H1 (cell line): ENCODE measurements around the gene GDF2. TPM values are rescaled to one million over a fixed set of nuclear protein-coding genes. Genes with fewer than 3 reads are reported as not detected.

Source experiments
- CTCF ChIA-PET: fragments of 300-600 bp; sonication (Branson Sonifier 250); formaldehyde crosslinking; loops from one replicate; lab custom pipeline; 2021; ENCODE audit not compliant: partially characterized antibody; lab: Charles Lee
- POLR2A ChIA-PET: fragments of 300-600 bp; sonication (Branson Sonifier 250); formaldehyde crosslinking; loops from one replicate; lab custom pipeline; 2021; ENCODE audit warnings: inconsistent platforms; ENCODE audit not compliant: partially characterized antibody; lab: Charles Lee
- DNase-seq, 2 experiments: peaks; one replicate each; pipeline versions ENCODE4 v3.0.0 to v3.0.0-alpha.2; 2010 to 2022; ENCODE audit warnings: low spot score in 2 of 2, low read depth in 1 of 2, mixed read lengths in 1 of 2
- FAIRE-seq: peaks from 2 replicates; lab custom pipeline; 2011; peaks lifted over from hg19 to GRCh38; lab: Jason Lieb, UNC
- H2AFZ ChIP-seq: 2 replicates; pipeline ENCODE4 v1.8.1; 2012; ENCODE audit warnings: low read length, inconsistent platforms
- H2AK5ac ChIP-seq: 2 replicates; pipeline ENCODE4 v1.6.1; 2013; ENCODE audit warnings: low read depth, low read length
- H2BK120ac ChIP-seq: replicated peaks from 2 replicates; pipeline ENCODE3; 2013; ENCODE audit warnings: low read depth, low read length, inconsistent platforms
- H2BK12ac ChIP-seq: 2 replicates; pipeline ENCODE4 v1.6.1; 2013; ENCODE audit warnings: low read depth, low read length
- H2BK15ac ChIP-seq: 2 replicates; pipeline ENCODE4 v1.6.1; 2013; ENCODE audit warnings: low read length
- H2BK20ac ChIP-seq: 2 replicates; pipeline ENCODE4 v1.6.1; 2013; ENCODE audit warnings: low read length
- H2BK5ac ChIP-seq: 2 replicates; pipeline ENCODE4 v1.6.1; 2013; ENCODE audit warnings: low read depth, low read length
- H3K14ac ChIP-seq: 2 replicates; pipeline ENCODE4 v1.6.1; 2013; ENCODE audit warnings: inconsistent platforms; ENCODE audit not compliant: insufficient read length
- H3K18ac ChIP-seq: 2 replicates; pipeline ENCODE4 v1.6.1; 2013; ENCODE audit warnings: low read length; ENCODE audit errors: extremely low read depth
- H3K23ac ChIP-seq: 2 replicates; pipeline ENCODE4 v1.6.1; 2013; ENCODE audit warnings: inconsistent platforms; ENCODE audit not compliant: insufficient read length
- H3K23me2 ChIP-seq: 2 replicates; pipeline ENCODE4 v1.6.1; 2013; ENCODE audit warnings: low read depth, low read length
- H3K27ac ChIP-seq: 2 replicates; pipeline ENCODE4 v1.6.1; 2011; ENCODE audit warnings: low read depth, low read length, inconsistent platforms
- H3K27me3 ChIP-seq, 4 experiments: replicated peaks in 1 of 4; 1 replicate in 1 of 4; 2 replicates in 3 of 4; pipeline versions ENCODE4 v1.6.1 to v1.8.1; 2011 to 2013; ENCODE audit warnings: low read length in 3 of 4, mild to moderate bottlenecking in 3 of 4, inconsistent platforms in 2 of 4, mixed read lengths in 2 of 4, moderate library complexity in 1 of 4; ENCODE audit not compliant: control insufficient read depth in 3 of 4, insufficient read depth in 3 of 4; ENCODE audit errors: extremely low read depth in 1 of 4
- H3K36me3 ChIP-seq, 4 experiments: 2 replicates each; pipeline versions ENCODE4 v1.6.1 to v1.8.1; 2011 to 2013; ENCODE audit warnings: mild to moderate bottlenecking in 4 of 4, low read length in 3 of 4, moderate library complexity in 2 of 4, control low read depth in 1 of 4, inconsistent platforms in 1 of 4; ENCODE audit not compliant: insufficient read depth in 4 of 4, control insufficient read depth in 2 of 4
- H3K4ac ChIP-seq: replicated peaks from 2 replicates; pipeline ENCODE3; 2013; ENCODE audit warnings: low read length, low read depth, mixed read lengths, inconsistent platforms; ENCODE audit not compliant: insufficient read length
- H3K4me1 ChIP-seq, 4 experiments: replicated peaks in 1 of 4; 1 replicate in 1 of 4; 2 replicates in 3 of 4; pipeline versions ENCODE4 v1.6.1 to v1.8.1; 2011 to 2013; ENCODE audit warnings: low read length in 3 of 4, inconsistent platforms in 2 of 4, mixed read lengths in 1 of 4; ENCODE audit not compliant: insufficient read depth in 4 of 4, control insufficient read depth in 3 of 4
- H3K4me2 ChIP-seq, 2 experiments: 2 replicates each; pipeline versions ENCODE4 v1.6.1 to v1.8.1; 2011 to 2013; ENCODE audit warnings: low read depth in 2 of 2, low read length in 2 of 2, control low read depth in 1 of 2, inconsistent platforms in 1 of 2, mild to moderate bottlenecking in 1 of 2; ENCODE audit not compliant: insufficient read depth in 1 of 2
- H3K4me3 ChIP-seq, 4 experiments: fragments of 200-600, 300-600 bp in 1 of 4; sonication (generic), shearing (Covaris generic), sonication (Bioruptor Twin) in 1 of 4; 2 replicates each; pipeline versions ENCODE4 v1.5.1 to v1.8.1; 2011 to 2016; ENCODE audit warnings: low read length in 4 of 4, low read depth in 3 of 4, control low read depth in 2 of 4, inconsistent platforms in 2 of 4, mild to moderate bottlenecking in 2 of 4, mixed read lengths in 1 of 4, moderate library complexity in 1 of 4; ENCODE audit not compliant: insufficient read depth in 2 of 4; ENCODE audit errors: extremely low read depth in 1 of 4
- H3K56ac ChIP-seq: replicated peaks from 2 replicates; pipeline ENCODE3; 2013; ENCODE audit warnings: low read depth, mild to moderate bottlenecking, mixed read lengths, low read length, inconsistent platforms; ENCODE audit not compliant: insufficient read length
- H3K79me1 ChIP-seq: 2 replicates; pipeline ENCODE4 v1.6.1; 2013; ENCODE audit warnings: low read depth, low read length, control low read depth
- H3K79me2 ChIP-seq, 2 experiments: 2 replicates each; pipeline versions ENCODE4 v1.6.1 to v1.8.1; 2012 to 2013; ENCODE audit warnings: low read length in 2 of 2, mild to moderate bottlenecking in 2 of 2, inconsistent platforms in 1 of 2; ENCODE audit not compliant: insufficient read depth in 2 of 2, control insufficient read depth in 1 of 2
- H3K9ac ChIP-seq, 4 experiments: replicated peaks in 1 of 4; 1 replicate in 1 of 4; 2 replicates in 3 of 4; pipeline versions ENCODE4 v1.6.1 to v1.8.1; 2011 to 2013; ENCODE audit warnings: low read depth in 3 of 4, low read length in 3 of 4, control low read depth in 2 of 4, mild to moderate bottlenecking in 2 of 4, moderate library complexity in 2 of 4, inconsistent platforms in 1 of 4; ENCODE audit errors: extremely low read depth in 1 of 4
- H3K9me3 ChIP-seq, 2 experiments: 2 replicates each; pipeline versions ENCODE4 v1.6.1 to v1.8.1; 2012 to 2013; ENCODE audit warnings: mild to moderate bottlenecking in 2 of 2, moderate library complexity in 2 of 2, control low read depth in 1 of 2, inconsistent platforms in 1 of 2, low read depth in 1 of 2, low read length in 1 of 2, mixed read lengths in 1 of 2; ENCODE audit not compliant: insufficient read depth in 2 of 2
- H4K20me1 ChIP-seq, 2 experiments: replicated peaks in 1 of 2; 2 replicates each; pipeline versions ENCODE3 to v1.8.1; 2011 to 2013; ENCODE audit warnings: inconsistent platforms in 2 of 2, low read length in 2 of 2, mild to moderate bottlenecking in 1 of 2; ENCODE audit not compliant: insufficient read depth in 2 of 2, control insufficient read depth in 1 of 2
- H4K5ac ChIP-seq: 2 replicates; pipeline ENCODE4 v1.6.1; 2013; ENCODE audit warnings: low read length, low read depth, mixed read lengths, inconsistent platforms; ENCODE audit not compliant: insufficient read length
- H4K8ac ChIP-seq: 2 replicates; pipeline ENCODE4 v1.8.0; 2013; ENCODE audit warnings: mild to moderate bottlenecking, moderate library complexity, low read length, inconsistent platforms; ENCODE audit not compliant: insufficient read depth; ENCODE audit errors: extremely low read depth
- H4K91ac ChIP-seq: replicated peaks from 2 replicates; pipeline ENCODE3; 2013; ENCODE audit warnings: low read length, mixed read lengths, inconsistent platforms; ENCODE audit not compliant: insufficient read length
- CBX5 ChIP-seq: fragments of 300-800, 300-1000 bp; sonication (generic); IDR thresholded peaks from 2 replicates; pipeline ENCODE4 v1.7.1; 2016; ENCODE audit warnings: antibody characterized with exemption, low read length, low read depth
- FOSL1 ChIP-seq: IDR thresholded peaks from 2 replicates; pipeline ENCODE4 v1.6.1; 2011; ENCODE audit warnings: mild to moderate bottlenecking, low read depth, low read length, moderate library complexity; ENCODE audit not compliant: insufficient read depth
- GABPA ChIP-seq: IDR thresholded peaks from 2 replicates; pipeline ENCODE4 v1.6.1; 2011; ENCODE audit warnings: mild to moderate bottlenecking, low read length, moderate library complexity, borderline replicate concordance; ENCODE audit not compliant: insufficient read depth
- GTF2F1 ChIP-seq: IDR thresholded peaks from 2 replicates; pipeline ENCODE4 v1.6.1; 2012; ENCODE audit warnings: low read depth, low read length, improper control_type of control experiment, borderline replicate concordance
- JUN ChIP-seq: IDR thresholded peaks from 2 replicates; pipeline ENCODE4 v1.6.1; 2011; ENCODE audit warnings: low read depth, mild to moderate bottlenecking, improper control_type of control experiment, low read length
- POU5F1 ChIP-seq: IDR thresholded peaks from 2 replicates; pipeline ENCODE4 v1.6.1; 2011; ENCODE audit warnings: low read depth, mild to moderate bottlenecking, low read length, moderate library complexity
- RNF2 ChIP-seq: fragments of 200-900, 300-1000 bp; sonication (generic); IDR thresholded peaks from 2 replicates; pipeline ENCODE4 v1.7.1; 2016; ENCODE audit warnings: borderline replicate concordance, low read depth, mild to moderate bottlenecking, antibody characterized with exemption, low read length; ENCODE audit not compliant: poor library complexity, severe bottlenecking; ENCODE audit errors: missing control alignments
- SAP30 ChIP-seq: fragments of 300-600 bp; sonication (generic); IDR thresholded peaks from 2 replicates; pipeline ENCODE4 v1.7.1; 2012; ENCODE audit warnings: low read length, moderate library complexity, mild to moderate bottlenecking, inconsistent platforms; ENCODE audit not compliant: insufficient read depth, insufficient replicate concordance
- TAF1 ChIP-seq: IDR thresholded peaks from 2 replicates; pipeline ENCODE4 v1.6.1; 2011; ENCODE audit warnings: mild to moderate bottlenecking, low read depth, low read length
- TBP ChIP-seq: IDR thresholded peaks from 2 replicates; pipeline ENCODE4 v1.6.1; 2011; ENCODE audit warnings: low read depth, low read length, improper control_type of control experiment
- TEAD4 ChIP-seq: IDR thresholded peaks from 2 replicates; pipeline ENCODE4 v1.6.1; 2012; ENCODE audit warnings: low read depth, low read length, inconsistent platforms, mixed read lengths
- USF2 ChIP-seq: IDR thresholded peaks from 2 replicates; pipeline ENCODE4 v1.6.1; 2011; ENCODE audit warnings: low read length, improper control_type of control experiment
- ZNF274 ChIP-seq: IDR thresholded peaks from 2 replicates; pipeline ENCODE4 v1.7.0; 2012; ENCODE audit warnings: low read length, borderline replicate concordance; ENCODE audit errors: extremely low read depth
- WGBS, 2 experiments: shearing (Covaris generic) in 1 of 2; methylation state at CpG; one replicate each; pipeline versions ENCODE4 v1.1.6 to v1.1.7; 2013 to 2015; ENCODE audit warnings: low lambda C conversion rate in 2 of 2, mixed read lengths in 2 of 2, inconsistent platforms in 1 of 2, low coverage in 1 of 2, missing lambda C conversion rate in 1 of 2; ENCODE audit not compliant: insufficient replicate concordance in 2 of 2, insufficient coverage in 1 of 2, insufficient read length in 1 of 2; ENCODE audit errors: extremely low coverage in 1 of 2, missing lambda C conversion rate in 1 of 2; 5-methylcytosine and 5-hydroxymethylcytosine counted together
- polyA plus RNA-seq, 7 experiments: library from polyadenylated mRNA; depleted of rRNA in 3 of 7; stranded (reverse) in 5 of 7; unstranded in 2 of 7; fragments of >200 nt in 5 of 7; fragments of 200-250 nt in 2 of 7; gene quantifications; 1 replicate in 5 of 7; 2 replicates in 1 of 7; 4 replicates in 1 of 7; pipeline versions ENCODE4 v1.2.1 to v1.2.3, GENCODE V29; 2011 to 2013; ENCODE audit warnings: missing spikeins in 2 of 7, mixed read lengths in 2 of 7
- total RNA-seq: library from RNA; stranded (reverse); fragmentation: NEBNext Ultra II Directional; extraction: Animal tissue kit (Norgen Biotek cat#: 25700); gene quantifications from 2 replicates; pipeline ENCODE4 v1.2.1, GENCODE V29; 2021

Gene GDF2
- total and polyA plus RNA-seq, 2 of the 8 experiments (the other 6 are each of a cell fraction or from before 2014, with no cell fraction given), result not detected

- H3K4me1 ChIP-seq, result no peaks in the 10 kb centered on the region
- H3K56ac ChIP-seq, result no peak overlapping the region
- H3K36me3 ChIP-seq, result no peaks in the 10 kb centered on the region; a peak in 1 of 8 replicates
- no peak overlapping the region for H2AFZ ChIP-seq
- H2BK12ac ChIP-seq, result no peak overlapping the region
- H3K27ac ChIP-seq, result no peak overlapping the region
- peaks cover 0 to 4% of the 10 kb centered on the region in 2 experiments for H4K20me1 ChIP-seq
- POLR2A ChIA-PET, result no interaction called here
- H4K8ac ChIP-seq, result no peak overlapping the region
- FAIRE-seq (no peak), DNase-seq (no peak)
- H3K4me2 ChIP-seq, result no peak overlapping the region
- H3K9ac ChIP-seq, result no peak overlapping the region
- no peaks in the 10 kb centered on the region for H3K79me2 ChIP-seq
- no peak overlapping the region for H3K23ac ChIP-seq
- no peak overlapping the region for H2AK5ac ChIP-seq
- no peak overlapping the region for H2BK5ac ChIP-seq
- H3K4ac ChIP-seq, result no peak overlapping the region
- H3K18ac ChIP-seq, result no peak overlapping the region
- no peak overlapping the region for H3K4me3 ChIP-seq
- no peak overlapping the region for H3K14ac ChIP-seq
- no peak overlapping the region for H4K5ac ChIP-seq
- H3K9me3 ChIP-seq, result no peaks in the 10 kb centered on the region
- no peaks in the 10 kb centered on the region for H3K79me1 ChIP-seq
- CTCF ChIA-PET, result interaction anchor here (0.6 to 1.0 kb wide), 2 partner anchors 47 to 1448 kb away, joined by 3 to 5 read pairs; no protein-coding TSS in a partner anchor
- no peak overlapping the region for H2BK15ac ChIP-seq
- no peak overlapping the region for H2BK20ac ChIP-seq
- no peak overlapping the region for H2BK120ac ChIP-seq
- H4K91ac ChIP-seq, result no peak overlapping the region
- no peaks in the 10 kb centered on the region for H3K23me2 ChIP-seq
- no peaks in the 10 kb centered on the region; a peak in 1 of 7 replicates for H3K27me3 ChIP-seq
- 85% methylated on average over 3 of the region's 3 CpGs; no CpG with 5 or more reads in 1 of the 2 experiments for WGBS, 2 experiments
- no peak for TF ChIP-seq SAP30
- TF ChIP-seq GABPA, result no peak
- no peak for TF ChIP-seq TAF1
- TF ChIP-seq GTF2F1, result no peak
- no peak for TF ChIP-seq USF2
- TF ChIP-seq TEAD4, result no peak
- no peak for TF ChIP-seq POU5F1
- TF ChIP-seq JUN, result no peak
- no peak for TF ChIP-seq TBP
- no peak for TF ChIP-seq FOSL1
- no peak for TF ChIP-seq RNF2
- TF ChIP-seq CBX5, result no peak
- no peak for TF ChIP-seq ZNF274
Observed at GRCh38 chr10:47330804-47331203, 8.6 kb downstream of the GDF2 start.
